Naive B cell (primary cell): ENCODE results near the gene MED20. TPM values are rescaled to one million over a fixed set of nuclear protein-coding genes. Genes with fewer than 3 reads are reported as not detected.
A peak's percentile ranks its signal among the peaks of the same experiment; 100 is the strongest.

ENCODE experiments used
- ATAC-seq, 2 donors: fragments of 150-1000 bp; cut with Tn5 transposase; 2 replicates each; pipeline ENCODE4 v1.10.0; 2021; ENCODE audit warnings: low read depth in 2 of 2, mild to moderate bottlenecking in 2 of 2, moderate library complexity in 2 of 2
- DNase-seq: peaks from one replicate; pipeline ENCODE4 v3.0.0; 2022
- H3K27ac Mint-ChIP-seq, 6 donors: one replicate each; pipeline ENCODE4 v1.8.0; 2020 to 2022; ENCODE audit warnings: mild to moderate bottlenecking in 6 of 6, mixed read lengths in 6 of 6, moderate library complexity in 5 of 6, inconsistent platforms in 2 of 6
- H3K27me3 Mint-ChIP-seq, 3 donors: one replicate each; pipeline ENCODE4 v1.8.0; 2021 to 2022; ENCODE audit warnings: mixed read lengths in 3 of 3, mild to moderate bottlenecking in 1 of 3
- H3K36me3 Mint-ChIP-seq, 2 donors: one replicate each; pipeline ENCODE4 v1.8.0; 2020 to 2022; ENCODE audit warnings: mixed read lengths in 2 of 2, inconsistent platforms in 1 of 2, mild to moderate bottlenecking in 1 of 2
- H3K4me1 Mint-ChIP-seq, 3 donors: one replicate each; pipeline ENCODE4 v1.8.0; 2020 to 2022; ENCODE audit warnings: mixed read lengths in 3 of 3, inconsistent platforms in 1 of 3, mild to moderate bottlenecking in 1 of 3, moderate library complexity in 1 of 3
- H3K4me3 Mint-ChIP-seq, 8 donors: one replicate each; pipeline ENCODE4 v1.8.0; 2020 to 2022; ENCODE audit warnings: mild to moderate bottlenecking in 8 of 8, mixed read lengths in 8 of 8, moderate library complexity in 8 of 8, inconsistent platforms in 2 of 8
- H3K9me3 Mint-ChIP-seq, 7 donors: one replicate each; pipeline ENCODE4 v1.8.0; 2020 to 2022; ENCODE audit warnings: mixed read lengths in 7 of 7, mild to moderate bottlenecking in 5 of 7, inconsistent platforms in 2 of 7, moderate library complexity in 1 of 7
- polyA plus RNA-seq, 6 donors: library from polyadenylated mRNA; unstranded; fragments of 300-500 nt; fragmentation: Illumina TruSeq; gene quantifications; one replicate each; pipeline ENCODE4 v1.2.3, GENCODE V29; 2021; ENCODE audit warnings: low read depth in 6 of 6

MED20 gene, protein sequence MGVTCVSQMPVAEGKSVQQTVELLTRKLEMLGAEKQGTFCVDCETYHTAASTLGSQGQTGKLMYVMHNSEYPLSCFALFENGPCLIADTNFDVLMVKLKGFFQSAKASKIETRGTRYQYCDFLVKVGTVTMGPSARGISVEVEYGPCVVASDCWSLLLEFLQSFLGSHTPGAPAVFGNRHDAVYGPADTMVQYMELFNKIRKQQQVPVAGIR
- 10 to 100 TPM in 4 of 6 donors, 1 to 10 TPM in 2; 9.5 to 12.0 (median 10.5) TPM for polyA plus RNA-seq

DNA sequence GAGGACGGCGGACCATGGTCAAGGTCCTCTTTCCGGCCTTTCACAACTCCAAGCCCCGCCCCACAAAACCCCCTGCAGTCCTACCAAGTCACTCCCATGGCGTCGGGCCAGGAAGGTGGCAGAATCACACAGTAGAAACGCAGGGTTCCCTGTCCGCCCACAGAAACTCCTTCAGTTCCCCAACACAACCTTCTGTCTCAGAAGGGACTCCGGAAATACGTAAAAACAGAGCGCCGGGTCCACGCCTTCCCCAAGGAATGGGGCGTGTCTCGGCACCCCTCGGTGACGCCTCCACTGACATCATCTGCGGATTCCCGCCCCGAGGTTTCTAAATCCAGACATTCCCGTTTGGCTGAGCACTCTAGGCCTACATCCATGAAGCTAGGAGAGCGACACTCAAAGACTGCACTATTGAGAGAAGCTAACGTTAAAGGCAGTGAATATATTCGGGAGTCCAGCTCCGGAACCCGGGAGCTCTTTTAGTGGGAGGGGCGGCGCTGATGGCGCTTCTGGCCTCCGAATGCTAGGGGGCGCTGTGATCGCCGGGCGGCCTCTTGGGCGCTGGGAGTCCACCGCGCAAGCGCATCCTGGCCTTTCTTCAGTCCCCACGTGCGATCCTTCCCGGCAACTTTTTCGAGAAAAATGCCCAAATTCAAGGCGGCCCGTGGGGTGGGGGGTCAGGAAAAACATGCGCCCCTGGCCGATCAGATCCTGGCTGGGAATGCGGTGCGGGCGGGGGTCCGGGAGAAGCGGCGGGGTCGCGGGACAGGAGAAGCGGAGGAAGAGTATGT, at the start of gene MED20, which contains the start of gene BYSL:
TSS of gene MED20 (minus strand) at position 219 of the 791 bp plus-strand sequence. CDS start at position 98, 121 bp downstream.
TSS of gene BYSL (plus strand) at position 579 of the 791 bp plus-strand sequence. CDS start at position 643, 64 bp downstream.
- peaks cover 0 to 4% of the 10 kb centered on the region in 2 donors for H3K36me3 Mint-ChIP-seq
- H3K27ac Mint-ChIP-seq: peak within 1 kb of the TSS; percentile 98 to 100 (median 99)
- H3K4me1 Mint-ChIP-seq: peaks cover 43 to 58% (median 57%) of the 10 kb centered on the region in 3 donors
- ATAC-seq (peak; percentile 92 to 95), DNase-seq (peak; percentile 95)
- H3K4me3 Mint-ChIP-seq: peak within 1 kb of the TSS; percentile 97 to 100 (median 99)
- H3K27me3 Mint-ChIP-seq: no peaks in the 10 kb centered on the region
- H3K9me3 Mint-ChIP-seq: peaks cover 0 to 3% (median 0%) of the 10 kb centered on the region in 7 donors

DNA sequence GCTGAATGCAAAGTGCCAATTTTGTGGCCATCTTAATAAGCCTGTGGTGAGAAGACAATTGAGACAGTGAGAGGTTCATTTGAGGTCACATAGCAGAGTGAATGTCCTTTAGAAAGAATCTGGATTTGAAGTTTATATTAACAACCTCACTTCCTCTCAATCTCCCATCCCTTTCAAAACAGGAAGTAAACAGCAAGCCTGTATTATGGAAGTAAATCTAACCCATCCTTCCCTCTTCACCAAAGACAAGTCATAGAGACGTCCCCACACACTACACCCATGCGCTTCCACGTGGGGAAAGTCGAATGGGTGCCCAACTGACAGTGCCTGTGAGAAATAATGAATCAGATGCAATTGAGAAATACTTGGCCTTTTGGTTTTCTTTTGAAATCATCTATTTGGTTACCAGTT, 49.5 kb upstream of the MED20 start:
- Mint-ChIP-seq H3K9me3 (no peaks in the 10 kb centered on the region), H3K4me1 (peaks cover 32 to 57% (median 53%) of the 10 kb centered on the region in 3 donors)

DNA sequence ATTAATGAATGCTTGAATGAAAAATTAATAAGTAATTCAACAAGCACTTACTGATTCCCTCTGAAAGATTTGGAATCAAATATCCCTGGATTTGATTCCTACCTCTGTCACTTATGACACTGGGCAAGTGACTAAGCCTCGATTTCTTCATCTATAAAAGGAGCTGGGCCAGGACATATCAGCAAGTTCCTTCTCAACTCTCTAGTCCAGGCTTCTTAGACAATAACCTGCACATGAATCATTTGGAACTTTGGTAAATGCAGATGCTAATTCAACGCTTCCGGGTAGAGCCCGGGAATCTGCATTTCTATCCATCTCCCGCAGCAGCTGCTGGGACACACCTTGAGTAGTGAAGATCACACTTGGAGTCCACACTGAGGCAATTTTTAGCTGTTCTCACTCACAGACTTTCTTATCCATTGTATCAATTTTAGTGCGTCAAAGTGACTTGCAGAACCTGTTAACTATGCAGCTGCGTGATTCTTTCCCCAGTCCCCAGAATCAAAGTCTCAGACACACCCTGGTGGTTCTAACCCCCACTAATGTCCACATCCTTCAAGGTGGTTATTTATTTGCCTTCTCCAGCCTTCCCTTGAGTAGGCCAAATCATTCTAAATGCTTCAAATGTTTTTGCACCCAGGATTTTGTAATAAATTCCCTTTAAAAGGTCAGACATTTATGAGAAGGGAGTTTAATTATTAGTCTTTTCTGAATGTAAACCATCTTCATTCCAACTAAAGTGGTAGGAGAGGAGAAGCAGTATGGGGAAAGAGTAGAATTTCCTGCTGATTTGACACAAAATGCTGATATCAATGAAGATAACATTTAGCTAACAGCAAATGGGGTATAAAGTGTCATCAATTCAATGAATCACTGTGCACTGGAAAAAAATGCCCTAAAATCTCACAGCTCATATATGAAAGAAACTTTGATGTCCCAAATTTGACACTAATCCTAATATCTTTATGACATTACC, 46.7 kb upstream of the MED20 start:
- Mint-ChIP-seq H3K4me3 (peak overlapping the region in 1 of 8 donors; percentile 47), H3K27me3 (no peaks in the 10 kb centered on the region), H3K9me3 (no peaks in the 10 kb centered on the region), H3K27ac (peak overlapping the region in 4 of 6 donors; percentile 12 to 80 (median 47)), H3K4me1 (peaks cover 35 to 55% (median 54%) of the 10 kb centered on the region in 3 donors), H3K36me3 (peaks cover 0 to 15% of the 10 kb centered on the region in 2 donors)
- ATAC-seq (no peak), DNase-seq (no peak)

More for the DNA sequence above, 49.5 kb upstream of the MED20 start:
- H3K27me3 Mint-ChIP-seq: no peaks in the 10 kb centered on the region
- ATAC-seq: peak; percentile 27 to 53
- no peaks in the 10 kb centered on the region for H3K36me3 Mint-ChIP-seq
- H3K27ac Mint-ChIP-seq: peak overlapping the region in 3 of 6 donors; percentile 8 to 90 (median 76)
- DNase-seq: no peak
- H3K4me3 Mint-ChIP-seq: peak overlapping the region in 1 of 8 donors; percentile 59

DNA sequence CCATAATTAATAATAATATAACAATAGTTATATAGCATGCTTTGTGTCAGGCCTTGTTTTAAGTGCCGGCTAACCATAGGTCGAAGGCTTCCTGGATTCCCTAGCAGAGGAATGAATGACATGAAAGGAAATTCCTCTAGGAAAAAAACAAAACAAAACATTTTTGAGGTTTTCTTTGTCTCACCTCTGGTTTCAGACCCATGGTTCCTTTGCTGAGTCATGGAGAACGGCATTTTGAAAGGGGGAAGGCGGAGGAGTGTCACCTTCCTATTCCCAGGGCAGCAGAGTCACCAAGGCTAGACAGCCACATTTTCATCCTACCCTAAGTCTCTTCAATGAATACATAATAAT, 46.0 kb upstream of the MED20 start:
- Mint-ChIP-seq H3K4me1 (peaks cover 33 to 53% (median 53%) of the 10 kb centered on the region in 3 donors), H3K27me3 (no peaks in the 10 kb centered on the region), H3K27ac (peak overlapping the region in 2 of 6 donors; percentile 44 to 45), H3K9me3 (no peaks in the 10 kb centered on the region), H3K36me3 (peaks cover 0 to 15% of the 10 kb centered on the region in 2 donors), H3K4me3 (no peak overlapping the region)
- no peak for ATAC-seq
- DNase-seq: no peak

DNA sequence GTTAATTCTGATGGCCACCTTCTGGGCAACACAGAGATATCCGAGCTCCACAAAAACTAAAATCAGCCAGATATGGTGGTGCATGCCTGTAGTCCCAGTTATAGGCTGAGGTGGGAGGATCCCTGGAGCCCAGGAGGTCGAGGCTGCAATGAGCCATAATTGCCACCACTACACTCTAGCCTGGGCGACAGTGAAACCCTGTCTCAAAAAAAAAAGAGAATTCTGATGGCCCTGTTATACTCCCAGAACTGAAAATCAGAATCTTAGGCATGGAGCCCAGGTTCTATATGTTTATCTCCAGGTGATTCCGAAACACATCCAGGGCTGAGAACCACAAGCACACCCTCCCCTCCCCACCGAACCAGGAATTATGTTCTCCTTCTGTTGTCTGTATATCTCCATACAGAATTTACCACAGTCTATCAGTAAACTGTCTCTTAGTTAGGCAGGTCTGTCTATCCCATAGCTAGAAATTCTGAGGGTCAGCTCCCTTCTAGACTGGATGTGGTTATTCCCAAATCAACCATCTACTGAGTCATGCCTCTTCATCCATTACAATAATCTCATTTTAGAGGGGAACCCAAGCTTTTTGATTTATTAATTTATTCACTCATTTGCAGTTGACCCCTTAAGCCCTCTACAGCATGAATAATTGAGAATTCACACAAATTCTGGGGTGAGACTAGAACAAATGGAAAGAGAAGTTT, 45.4 kb upstream of the MED20 start:
- ATAC-seq (no peak), DNase-seq (no peak)
- H3K27me3 Mint-ChIP-seq: no peaks in the 10 kb centered on the region
- H3K4me3 Mint-ChIP-seq: no peak overlapping the region
- H3K4me1 Mint-ChIP-seq: peaks cover 39 to 59% (median 58%) of the 10 kb centered on the region in 3 donors
- H3K27ac Mint-ChIP-seq: peak overlapping the region in 1 of 6 donors; percentile 20
- H3K9me3 Mint-ChIP-seq: no peaks in the 10 kb centered on the region
- H3K36me3 Mint-ChIP-seq: peaks cover 0 to 15% of the 10 kb centered on the region in 2 donors

DNA sequence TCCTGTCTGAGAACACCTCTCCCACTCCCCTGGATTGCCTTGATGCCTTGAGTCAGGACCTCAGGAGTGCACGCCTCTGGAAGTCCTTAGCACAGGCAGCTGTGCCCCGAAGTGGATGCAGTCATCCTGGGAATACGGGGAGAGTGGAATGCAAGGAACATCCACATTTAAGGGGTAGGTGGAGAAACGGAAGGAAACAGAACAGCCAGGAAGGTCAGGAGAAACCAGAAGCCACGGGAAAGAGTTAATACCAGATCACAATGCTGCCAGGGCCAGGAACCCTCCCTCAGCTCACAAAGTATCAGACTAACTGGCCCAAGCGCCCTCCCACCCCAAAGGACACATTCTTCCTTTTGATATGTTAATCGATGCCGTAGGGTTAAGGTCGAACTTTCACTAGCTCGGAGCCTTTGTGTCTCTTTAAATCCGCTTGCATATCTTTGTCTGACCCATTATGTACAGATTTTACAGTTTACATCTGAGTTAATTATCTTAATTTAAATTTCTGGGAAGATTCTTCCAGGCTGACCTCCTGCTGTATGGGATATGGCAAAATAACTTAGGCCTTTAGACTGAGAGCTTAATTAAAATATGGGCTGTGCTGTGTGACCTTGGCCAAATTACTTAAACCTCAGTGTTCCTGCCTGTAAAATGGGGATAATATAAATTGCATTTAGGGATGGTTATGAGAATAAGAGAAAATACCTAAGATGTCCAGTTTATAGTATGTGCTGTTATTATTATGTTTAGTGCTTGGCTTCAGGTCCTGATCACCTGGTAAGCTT, 44.7 kb upstream of the MED20 start:
- H3K27ac Mint-ChIP-seq: peak overlapping the region in 2 of 6 donors; percentile 20 to 63
- no peaks in the 10 kb centered on the region for H3K27me3 Mint-ChIP-seq
- no peak overlapping the region for H3K4me3 Mint-ChIP-seq
- peaks cover 0 to 15% of the 10 kb centered on the region in 2 donors for H3K36me3 Mint-ChIP-seq
- peaks cover 38 to 58% (median 57%) of the 10 kb centered on the region in 3 donors for H3K4me1 Mint-ChIP-seq
- DNase-seq (no peak), ATAC-seq (no peak)
- no peaks in the 10 kb centered on the region for H3K9me3 Mint-ChIP-seq

DNA sequence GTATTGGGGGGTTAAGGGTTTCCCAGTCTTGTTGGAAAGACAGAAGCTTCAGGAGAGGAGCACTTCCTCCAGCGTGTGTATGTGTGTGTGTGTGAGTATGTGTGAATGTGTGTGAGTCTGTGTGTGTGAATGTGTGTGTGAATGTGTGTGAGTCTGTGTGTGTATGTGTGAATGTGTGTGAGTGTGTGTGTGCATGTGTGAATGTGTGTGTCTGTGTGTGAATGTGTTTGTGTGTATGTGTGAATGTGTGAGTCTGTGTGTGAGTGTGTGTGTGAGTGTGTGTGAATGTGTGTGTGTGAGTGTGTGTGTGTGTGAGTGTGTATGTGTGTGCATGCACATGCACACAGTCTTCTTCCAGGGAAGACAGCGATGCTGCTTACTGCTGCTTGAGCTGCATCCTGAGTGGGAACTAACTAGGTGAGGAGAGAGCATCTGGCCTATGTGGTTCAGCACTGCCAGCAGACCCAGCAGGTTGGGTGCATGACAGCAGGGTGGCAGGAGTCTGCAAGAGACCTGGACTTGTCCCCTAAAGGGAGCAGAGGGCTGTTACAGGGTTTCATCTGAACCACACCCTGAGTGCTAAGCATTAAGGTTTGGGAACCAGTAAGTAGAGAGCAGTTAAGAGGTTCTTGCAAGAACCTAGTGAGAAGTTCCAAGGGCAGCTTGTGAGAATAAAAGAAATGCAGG, 43.4 kb upstream of the MED20 start:
- H3K4me1 Mint-ChIP-seq: peaks cover 37 to 65% (median 56%) of the 10 kb centered on the region in 3 donors
- no peaks in the 10 kb centered on the region for H3K27me3 Mint-ChIP-seq
- H3K36me3 Mint-ChIP-seq: peaks cover 0 to 15% of the 10 kb centered on the region in 2 donors
- ATAC-seq (no peak), DNase-seq (no peak)
- no peaks in the 10 kb centered on the region for H3K9me3 Mint-ChIP-seq
- no peak overlapping the region for H3K4me3 Mint-ChIP-seq
- H3K27ac Mint-ChIP-seq: peak overlapping the region in 5 of 6 donors; percentile 10 to 88 (median 67)

DNA sequence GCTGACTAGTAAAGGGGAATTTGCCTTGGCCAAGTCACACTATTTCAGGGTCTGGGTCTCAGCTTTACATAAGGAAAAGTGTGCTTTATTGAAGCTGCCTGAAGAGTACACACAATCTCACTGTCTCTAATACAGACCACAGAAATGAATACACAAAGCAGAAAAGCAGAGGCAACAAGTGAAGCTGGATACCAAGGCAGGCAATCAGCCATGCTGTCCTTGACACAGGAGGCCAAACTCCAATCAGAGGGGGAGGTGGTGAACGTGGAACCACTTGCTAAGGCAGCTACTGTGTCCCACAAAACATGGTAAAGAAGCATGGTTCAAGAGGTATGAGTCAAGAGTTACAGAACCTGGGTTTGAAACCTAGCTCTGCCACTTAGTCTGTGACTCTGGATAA, 42.4 kb upstream of the MED20 start:
- Mint-ChIP-seq H3K27ac (peak overlapping the region in 5 of 6 donors; percentile 26 to 88 (median 56)), H3K4me1 (peaks cover 37 to 75% (median 59%) of the 10 kb centered on the region in 3 donors), H3K9me3 (no peaks in the 10 kb centered on the region), H3K4me3 (no peak overlapping the region), H3K36me3 (peaks cover 0 to 15% of the 10 kb centered on the region in 2 donors), H3K27me3 (no peaks in the 10 kb centered on the region)
- no peak for ATAC-seq
- DNase-seq: no peak

DNA sequence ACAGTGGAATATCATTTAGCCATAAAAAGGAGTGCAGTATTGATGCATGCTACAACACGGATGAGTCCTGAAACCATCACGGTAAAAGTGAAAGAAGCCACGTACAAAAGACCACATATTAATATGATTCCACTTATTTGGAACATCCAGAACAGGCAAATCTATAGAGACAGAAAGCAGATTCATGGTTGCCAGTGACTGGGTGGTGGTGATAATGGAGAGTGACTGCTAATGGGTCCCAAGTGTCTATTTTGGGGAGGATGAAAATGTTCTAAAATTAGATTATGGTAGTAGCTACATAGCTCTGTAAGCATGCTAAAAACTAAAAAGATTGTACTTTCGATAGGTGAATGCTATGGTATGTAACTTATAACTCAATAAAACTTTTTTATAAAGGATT, 39.1 kb upstream of the MED20 start:
- Mint-ChIP-seq H3K27ac (peak overlapping the region in 1 of 6 donors; percentile 38), H3K4me1 (peaks cover 35 to 72% (median 59%) of the 10 kb centered on the region in 3 donors), H3K36me3 (peaks cover 1 to 15% of the 10 kb centered on the region in 2 donors), H3K27me3 (no peaks in the 10 kb centered on the region), H3K4me3 (no peak overlapping the region), H3K9me3 (no peaks in the 10 kb centered on the region)
- ATAC-seq (no peak), DNase-seq (no peak)

DNA sequence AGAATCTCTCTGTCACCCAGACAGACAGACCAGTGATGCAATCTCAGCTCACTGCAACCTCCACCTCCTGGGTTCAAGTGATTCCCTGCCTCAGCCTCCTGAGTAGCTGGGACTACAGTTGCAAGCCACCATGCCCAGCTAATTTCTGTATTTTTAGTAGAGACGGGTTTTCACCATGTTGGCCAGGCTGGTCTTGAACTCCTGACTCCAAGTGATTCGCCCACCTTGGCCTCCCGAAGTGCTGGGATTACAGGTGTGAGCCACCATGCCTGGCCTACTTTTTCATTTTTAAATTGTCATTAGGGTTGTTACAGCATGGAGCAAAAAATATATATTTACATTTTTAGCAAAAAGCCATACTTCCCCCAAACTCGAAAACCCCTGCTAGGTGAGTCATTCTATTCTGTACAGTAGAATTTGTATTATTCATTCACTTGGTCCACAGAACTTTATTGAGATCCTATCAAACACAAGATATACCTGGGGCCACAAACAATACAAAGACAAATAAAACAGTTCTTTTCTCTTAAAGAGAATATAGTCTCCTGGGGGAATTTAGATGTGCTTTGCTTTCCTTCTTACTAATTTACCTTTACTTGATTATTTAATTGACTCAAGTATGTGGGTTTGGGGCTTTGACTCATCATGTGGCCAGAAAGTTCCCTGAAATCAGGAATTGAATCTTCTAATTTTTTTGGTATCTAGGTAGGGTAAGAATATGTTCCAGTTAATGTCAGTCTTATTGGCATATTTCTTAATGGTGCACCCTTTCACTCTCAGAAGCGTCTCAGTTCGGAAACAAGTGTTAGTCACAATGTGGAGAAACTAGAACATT, 37.3 kb upstream of the MED20 start:
- ATAC-seq (no peak), DNase-seq (no peak)
- Mint-ChIP-seq H3K27ac (peak overlapping the region in 2 of 6 donors; percentile 50 to 94), H3K36me3 (peaks cover 5% of the 10 kb centered on the region in 2 donors), H3K27me3 (no peaks in the 10 kb centered on the region), H3K9me3 (peaks cover 0 to 2% (median 0%) of the 10 kb centered on the region in 7 donors), H3K4me1 (peaks cover 24 to 64% (median 48%) of the 10 kb centered on the region in 3 donors), H3K4me3 (no peak overlapping the region)
